HG03439 (cell line): Measurements from ENCODE around the gene C1QTNF6.
A peak's percentile ranks its signal among the peaks of the same experiment; 100 is the strongest.
"Not testable (repeated sequence)": the region's sequence is repeated elsewhere in the genome, so short reads cannot be mapped to it uniquely, and the experiment has no call there.

ENCODE experiments used
- ATAC-seq: cut with Tn5 transposase; IDR thresholded peaks from one replicate; pipeline ENCODE4 v1.9.1; 2021; ENCODE audit warnings: mild to moderate bottlenecking, moderate library complexity; ENCODE audit not compliant: unreplicated experiment

The C1QTNF6 gene

DNA sequence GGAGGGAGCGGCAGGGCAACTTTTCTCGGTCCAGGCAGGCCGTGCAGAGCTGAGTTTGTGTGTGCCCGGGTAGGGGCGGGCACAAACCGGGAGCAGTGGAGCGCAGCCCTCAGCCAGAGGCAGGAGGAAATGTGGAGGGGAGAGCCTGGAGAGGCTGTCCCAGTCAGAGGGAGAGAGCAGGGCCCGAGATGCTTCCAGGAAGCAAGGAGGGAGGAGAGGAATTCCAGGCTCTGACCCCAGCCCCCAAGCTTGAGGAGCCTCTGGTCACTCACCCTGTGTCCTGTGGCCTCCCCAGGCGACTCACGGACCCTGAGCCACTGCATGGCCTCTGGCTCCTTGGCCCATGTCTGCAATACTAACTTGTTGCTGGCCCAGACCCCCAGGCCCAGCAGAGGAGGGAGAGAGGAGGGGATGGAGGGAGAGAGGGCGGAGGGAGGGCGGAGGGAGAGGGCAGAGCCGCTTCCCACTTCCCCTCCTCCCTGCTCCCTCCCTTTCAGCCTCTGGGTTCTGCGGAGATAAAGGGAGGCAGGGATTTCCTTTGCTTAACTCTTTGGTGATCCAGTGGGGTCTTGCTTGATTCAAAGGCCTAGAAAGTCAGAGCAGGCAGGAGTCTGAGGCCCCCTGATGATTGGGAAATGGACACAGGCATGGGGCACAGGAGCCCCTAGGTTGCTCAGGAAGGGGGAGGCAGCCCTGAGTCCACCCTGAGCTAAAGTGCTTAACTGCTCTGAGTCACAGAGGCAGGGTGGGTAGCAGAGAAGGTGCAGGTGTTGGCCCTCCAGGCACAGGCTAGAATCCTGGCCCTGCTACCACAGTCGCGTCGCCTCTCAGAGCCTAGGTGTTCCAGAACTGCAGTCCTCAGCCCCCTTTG, at the start of gene C1QTNF6:
Gene C1QTNF6 (minus strand): TSS at position 357 of the 871 bp plus-strand sequence. CDS start 34 bp downstream, at position 323.
- no peak for ATAC-seq

DNA sequence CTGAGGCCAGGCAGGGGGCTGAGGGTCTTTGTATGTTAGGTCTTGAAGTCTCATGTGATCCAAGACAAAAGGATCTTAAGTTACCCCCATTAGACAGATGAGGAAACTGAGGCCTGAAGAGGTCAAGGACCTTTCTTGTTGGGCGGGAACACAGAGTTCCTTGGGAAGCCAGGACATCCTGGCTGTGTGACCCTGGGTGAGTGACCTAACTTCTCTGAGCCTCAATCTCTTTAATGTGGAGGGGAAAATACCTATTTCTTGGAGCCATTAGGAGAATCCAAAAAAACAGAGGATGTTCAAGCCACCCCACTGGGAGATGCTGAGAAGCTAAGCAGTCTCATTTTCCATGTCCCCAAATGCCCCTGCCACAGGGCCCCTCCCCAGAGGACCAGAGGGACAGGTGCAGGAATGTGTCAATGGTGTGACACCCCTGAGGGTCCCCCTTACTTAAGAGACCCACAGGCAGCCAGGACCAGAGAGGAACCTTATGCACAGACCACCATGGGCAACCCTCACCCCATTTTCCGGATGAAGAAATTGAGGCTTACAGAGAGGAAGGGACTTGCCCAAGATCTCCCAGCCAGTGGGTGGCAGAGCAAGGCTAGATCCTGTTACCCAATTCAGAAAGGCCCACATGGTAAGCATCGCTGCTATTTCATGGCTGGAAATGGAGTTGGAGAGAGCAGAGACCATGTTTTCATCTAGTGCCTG, 48.0 kb upstream of the C1QTNF6 start:
- ATAC-seq, result no peak

DNA sequence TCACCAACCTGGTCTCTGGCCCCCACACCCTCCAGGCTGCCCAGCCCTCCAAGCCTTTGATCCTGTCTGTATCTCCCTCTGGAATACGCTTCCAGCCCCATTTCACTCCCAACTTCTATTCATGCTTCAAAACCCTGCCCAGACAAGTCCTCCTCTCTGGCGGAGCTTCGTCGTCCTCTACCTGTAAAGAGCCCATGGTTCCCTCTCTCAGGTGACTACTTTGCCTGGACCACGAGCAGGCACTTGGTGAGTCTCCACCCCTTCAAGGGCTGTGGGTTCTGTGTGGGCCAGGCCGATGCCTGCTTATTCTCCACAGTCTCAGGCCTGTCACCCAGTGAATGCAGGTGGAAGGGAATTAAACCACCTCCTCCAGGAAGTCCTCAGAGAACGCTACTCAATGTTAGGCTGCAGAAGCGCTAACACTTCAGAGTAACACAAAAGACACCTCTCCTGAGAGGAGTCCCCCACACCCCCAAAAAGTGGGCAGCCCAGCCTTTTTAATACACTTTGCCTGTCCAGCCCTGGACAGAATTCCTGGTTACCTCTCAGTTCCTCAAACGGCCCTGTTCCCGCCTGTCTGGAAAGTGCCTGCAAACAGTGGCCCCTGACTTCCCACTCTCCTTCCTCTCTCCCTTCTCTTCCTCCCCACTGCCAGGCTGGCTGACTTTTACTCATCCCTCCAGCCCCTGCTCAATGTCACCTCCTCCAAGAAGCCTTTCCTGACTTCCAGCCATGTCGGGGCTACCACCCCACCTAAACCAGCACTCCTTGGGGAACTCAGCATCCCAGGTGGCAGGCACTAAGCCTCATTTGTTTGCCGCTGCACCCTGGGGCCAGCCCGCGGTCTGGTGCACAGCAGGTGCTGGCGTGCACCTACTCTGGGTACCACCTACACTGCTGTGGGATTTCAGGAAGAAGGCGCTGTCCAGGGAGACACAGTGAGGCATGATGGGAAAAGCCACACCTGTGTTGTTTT, 47.0 kb upstream of the C1QTNF6 start:
- no peak for ATAC-seq

DNA sequence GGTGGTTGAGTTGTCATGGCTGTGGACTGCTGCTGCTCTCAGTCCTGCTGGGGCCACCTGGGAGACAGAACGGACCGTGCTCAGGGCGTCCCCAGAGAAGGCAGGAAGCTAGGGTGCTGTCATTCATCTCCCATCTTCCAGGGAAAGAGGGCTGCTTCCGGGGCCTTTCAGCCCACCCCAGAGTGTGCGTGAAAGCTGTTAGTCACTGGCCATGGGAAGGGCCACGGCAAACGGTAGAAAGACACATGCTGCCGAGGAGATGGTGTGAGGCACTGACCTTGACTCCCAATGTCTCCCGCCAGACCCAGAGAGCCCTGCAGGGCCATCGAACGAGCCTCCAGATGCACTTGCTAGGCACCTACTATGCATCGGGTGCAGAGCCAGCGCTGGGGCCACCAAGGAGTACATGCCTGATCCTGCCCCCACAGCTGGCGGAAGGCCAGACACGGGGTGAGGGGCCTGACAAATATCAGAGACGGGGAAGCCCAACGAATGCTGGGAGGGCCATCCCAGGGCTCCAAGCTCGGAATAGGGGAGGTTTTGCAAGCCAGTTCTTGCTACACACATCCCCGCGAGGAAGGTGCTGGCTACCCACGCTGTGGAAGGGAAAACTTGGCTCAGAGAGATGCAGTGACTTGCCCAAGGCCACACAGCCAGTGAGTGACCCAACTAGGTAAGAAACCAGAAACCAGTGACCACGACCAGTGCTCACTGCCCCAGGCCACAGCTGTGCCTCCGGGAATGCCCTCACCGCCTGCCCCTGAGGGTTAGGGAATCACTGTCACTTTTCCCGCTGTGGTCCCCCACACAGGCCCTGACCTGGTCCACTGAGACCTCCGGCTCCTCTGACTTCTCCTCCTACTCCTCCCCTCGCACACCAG, 45.9 kb upstream of the C1QTNF6 start:
- ATAC-seq, result no peak

DNA sequence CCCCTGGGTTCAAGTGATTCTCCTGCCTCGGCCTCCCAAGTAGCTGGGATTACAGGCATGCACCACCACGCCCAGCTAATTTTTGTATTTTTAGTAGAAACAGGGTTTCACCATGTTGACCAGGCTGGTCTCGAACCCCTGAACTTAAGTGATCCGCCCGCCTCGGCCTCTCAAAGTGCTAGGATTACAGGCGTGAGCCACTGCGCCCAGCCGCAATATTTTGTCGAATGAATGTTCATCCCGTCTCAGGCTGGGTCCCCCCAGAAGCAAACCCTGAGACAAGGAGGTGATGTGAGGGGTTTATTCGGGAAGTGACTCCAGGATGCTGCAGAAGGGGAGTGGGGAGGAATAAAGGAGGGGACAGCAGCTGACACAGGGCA, 45.3 kb upstream of the C1QTNF6 start:
- ATAC-seq, result not testable (repeated sequence)

DNA sequence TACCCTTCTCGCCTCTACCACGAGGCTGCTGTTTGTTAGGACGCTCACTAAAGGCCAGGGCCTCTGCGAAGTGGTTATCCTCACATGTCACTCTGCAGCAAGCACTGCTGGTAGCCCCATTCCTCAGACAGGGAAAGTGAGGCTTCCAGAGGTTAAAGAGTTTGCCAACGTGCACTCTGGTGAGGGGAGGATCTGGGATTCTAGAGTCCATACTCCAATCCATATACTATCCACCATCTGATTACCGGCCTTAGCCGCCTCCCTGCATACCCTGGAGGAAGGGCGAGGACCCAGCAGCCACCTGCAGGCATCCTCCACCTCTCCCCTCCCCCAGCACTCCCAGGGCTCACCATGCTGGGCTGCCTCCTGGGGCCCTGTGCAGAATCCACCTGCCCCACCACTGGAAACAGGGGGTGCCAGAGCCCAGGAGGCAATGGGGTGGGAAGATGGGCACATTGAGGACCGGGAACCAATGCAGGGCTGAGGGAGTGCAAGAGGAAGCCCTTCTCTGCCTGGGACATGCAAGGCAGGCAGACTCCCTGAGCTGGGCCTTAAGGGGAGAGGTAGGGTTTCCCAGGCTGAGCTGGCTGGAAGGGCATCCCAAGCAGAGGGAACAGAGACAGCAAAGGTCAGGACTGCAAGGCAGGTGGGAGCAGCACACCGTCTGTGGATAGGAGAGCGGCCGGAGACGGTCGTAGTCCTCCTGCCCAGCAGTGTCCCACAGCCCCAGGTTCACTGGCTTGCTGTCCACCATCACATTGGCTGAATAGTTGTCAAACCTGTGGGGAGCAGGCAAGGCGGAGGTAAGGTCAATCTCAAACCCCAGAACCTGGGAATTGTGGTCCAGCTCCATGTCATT, 44.3 kb upstream of the C1QTNF6 start:
- ATAC-seq, result no peak

DNA sequence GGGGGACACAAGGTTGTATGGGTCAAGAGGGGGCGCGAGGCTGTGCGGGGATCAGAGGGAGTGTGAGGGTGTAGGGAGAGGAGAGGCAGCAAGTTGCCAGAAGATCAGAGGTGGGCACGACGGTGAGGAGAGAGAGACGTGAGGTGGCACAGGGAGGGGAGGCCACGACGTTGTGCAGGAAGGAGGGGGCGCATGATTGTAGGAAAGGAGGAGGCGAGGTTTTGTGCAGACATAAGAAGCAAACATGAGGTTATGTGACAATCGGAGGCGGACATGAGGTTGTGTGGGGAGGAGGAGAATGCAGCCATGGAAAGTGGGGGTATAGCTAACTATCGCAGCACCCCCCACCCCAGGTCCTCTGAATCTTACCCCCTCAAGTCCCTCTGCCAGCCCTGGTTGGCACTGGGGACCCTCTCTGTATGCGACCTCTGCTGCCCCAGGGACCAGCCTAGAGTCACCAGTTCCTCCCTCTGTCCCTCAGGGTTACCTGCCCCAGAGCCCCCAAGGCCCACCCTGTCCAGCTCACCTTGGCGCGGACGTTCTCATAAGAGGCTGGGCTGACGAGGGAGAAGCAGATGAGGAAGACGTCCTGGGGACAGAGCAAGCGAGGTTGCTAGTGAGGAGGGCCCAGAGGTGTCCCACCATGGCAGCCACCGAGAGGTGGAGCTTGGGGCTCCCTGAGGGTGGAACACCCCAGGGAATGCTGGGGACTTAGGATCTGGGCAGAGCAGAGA, 43.5 kb upstream of the C1QTNF6 start:
- ATAC-seq, result no peak

DNA sequence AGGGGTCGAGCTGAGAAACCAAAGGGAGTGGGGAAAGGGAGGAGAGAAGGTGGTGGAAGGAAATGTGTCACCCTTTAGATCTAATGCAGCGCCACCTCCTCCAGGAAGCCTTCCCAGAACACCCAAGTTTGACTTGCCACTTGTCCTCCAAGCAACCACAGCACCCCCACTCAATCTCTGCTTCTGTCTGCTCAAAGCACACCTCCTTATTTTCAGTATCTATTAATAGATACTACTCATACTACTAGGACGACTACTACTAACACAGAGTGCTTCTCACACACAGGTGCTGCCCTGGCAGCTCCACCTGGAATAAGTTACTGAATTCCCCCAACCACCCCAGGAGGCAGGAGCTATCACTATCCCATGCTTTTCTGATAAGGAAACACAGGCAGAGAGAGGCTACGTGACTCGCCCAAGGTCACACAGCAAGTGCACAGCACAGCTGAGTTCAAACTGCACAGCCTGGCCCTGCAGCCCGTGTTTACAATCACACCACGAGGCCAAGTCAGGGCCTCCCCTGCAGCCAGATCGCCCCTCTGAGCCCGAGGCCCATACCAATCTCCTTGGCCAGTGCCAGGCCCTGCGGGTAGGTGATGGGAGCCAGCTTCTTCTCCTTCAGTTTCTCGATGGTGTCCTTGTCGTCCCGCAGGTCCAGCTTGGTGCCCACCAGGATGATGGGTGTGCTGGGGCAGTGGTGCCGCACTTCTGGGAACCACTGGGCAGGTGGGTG, 42.8 kb upstream of the C1QTNF6 start:
- ATAC-seq, result peak; percentile 36

DNA sequence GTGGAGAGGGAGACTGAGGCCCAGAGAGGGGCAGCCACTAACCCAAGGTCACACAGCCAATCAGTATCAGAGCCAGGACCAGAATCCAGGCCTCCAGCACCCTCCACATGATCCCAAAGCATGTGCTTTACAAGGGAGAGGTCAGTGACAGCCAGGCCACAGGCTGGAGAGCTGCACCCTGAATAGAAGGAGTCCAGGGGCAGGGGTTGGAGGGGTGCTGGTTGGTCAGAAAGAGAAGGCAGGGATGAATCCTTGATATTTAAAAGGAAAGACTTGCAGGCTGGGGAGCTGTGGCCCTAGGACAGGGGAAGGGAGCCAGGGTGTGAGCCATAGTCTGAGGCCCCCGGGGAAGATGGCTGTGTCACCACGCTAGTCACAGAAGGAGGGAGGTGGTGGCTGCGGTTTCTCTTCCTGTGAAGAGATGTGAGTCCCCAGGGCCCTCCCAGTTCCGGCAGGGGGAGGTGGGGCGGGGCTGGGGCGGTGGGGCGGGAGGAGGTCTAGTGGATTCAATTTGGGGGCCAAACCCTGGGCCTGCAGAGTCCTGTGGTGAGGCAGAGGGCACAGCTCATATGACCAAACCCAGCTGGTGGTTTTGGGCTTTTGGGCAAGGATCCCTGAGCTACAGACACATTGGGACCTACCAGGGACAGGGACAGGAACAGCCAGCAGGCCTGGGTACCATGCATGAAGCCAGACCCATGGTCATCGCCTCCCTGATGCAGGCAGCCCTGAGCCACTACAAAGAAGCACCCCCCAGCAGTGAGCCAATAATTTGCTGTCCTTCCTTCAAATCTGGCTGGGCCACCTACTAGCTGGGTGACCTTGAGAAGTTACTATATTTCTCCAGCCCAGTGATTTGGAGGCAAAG, 42.0 kb upstream of the C1QTNF6 start:
- ATAC-seq, result peak; percentile 43

DNA sequence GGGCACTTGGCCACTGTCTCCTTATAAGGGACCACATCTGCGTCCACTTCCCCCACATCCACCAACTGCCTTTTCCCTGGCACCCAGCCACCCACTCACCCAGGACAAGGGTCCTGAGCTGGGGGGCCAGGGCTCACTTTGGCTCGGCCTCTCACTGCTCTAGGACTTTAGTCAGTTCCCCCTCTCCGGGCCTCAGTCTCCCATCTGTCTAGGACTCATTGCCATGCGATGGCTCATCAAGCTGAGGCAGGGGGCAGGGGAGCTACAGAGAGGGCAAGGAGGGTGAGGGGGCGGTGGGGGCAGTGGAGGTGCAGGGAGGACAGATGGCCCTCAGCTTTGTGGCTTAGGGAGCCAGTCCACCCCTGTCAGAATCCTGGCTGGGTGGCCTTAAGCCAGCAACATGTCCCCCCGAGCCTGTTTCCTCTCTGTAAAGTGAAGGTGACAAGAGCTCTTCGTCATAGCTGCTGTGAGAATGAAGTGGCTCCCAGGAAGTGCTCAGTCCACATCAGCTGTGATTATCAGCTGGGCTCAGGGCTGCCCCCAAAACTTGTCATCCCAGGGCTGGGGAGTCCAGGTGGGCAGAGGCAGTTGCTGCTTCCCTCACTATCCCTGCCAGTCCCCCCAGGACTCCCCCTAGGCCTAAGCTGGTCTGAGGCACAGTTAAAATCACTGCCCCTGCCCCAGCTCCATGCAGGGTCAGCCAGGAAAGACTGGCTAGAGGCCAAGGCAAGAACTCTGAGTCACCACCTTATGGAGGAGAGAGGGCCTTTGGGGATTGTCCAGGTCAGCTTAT, 41.2 kb upstream of the C1QTNF6 start:
- ATAC-seq, result no peak

DNA sequence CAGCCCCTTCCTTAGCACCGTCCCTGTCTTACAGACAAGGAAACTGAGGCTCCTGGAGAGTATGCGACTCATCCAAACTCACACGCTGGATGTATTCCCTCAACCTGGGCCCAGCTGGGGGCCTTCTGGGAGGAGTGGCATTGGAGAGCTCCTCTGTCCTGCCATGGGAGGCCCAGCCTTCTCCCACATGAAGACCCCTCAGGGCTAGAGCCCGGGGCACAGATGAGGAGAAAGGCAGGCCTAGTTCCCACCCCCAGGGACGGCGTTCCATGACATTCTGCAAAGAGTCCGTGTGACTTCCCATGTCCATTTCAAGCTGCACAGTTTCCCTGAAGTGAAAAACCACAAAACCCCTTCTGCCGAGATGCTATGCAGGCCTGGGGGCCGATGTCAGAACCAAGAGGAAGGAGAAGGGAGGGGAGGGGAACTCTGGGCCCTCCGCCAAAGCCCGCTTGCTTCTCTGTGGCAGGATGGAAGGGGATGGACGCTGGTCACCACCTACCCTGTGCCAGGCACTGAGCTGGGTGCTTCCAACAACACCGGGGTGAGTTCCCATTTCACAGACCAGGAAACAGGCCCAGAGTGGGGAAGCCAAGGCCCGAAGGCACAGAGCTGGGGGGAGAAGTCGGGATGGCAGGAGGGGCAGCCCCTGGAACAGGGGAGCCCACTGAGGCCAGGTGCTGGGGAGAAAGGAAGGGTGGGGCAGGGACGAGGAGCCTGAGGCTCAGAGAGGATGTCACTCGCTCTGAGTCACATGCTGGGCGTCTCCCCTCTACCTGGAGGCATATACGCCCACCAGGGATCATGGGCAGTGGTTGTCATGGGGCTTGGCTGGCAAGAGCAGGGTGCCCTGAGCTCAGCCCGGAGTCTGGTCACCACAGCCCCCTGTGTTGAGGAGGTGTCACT, 40.3 kb upstream of the C1QTNF6 start:
- ATAC-seq, result no peak

DNA sequence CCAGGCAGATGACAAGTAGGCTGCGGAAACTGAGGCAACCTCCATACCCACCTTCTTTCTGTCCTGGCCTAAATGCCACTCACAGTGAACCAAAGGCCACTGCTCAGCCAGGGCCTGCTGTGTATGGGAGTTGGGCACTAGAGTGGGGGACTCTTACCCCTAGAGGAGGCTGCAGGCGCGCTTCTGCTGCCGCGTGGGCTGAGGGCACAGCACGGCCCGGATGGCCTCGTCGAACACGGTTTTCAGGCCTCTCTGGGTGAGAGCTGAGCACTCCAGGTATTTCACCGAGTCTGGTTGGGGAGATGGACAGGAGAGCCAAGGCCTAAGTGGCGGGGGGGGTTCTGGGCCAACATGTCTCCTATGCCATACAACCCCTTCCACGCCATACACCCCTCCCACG, 38.5 kb upstream of the C1QTNF6 start:
- no peak for ATAC-seq

DNA sequence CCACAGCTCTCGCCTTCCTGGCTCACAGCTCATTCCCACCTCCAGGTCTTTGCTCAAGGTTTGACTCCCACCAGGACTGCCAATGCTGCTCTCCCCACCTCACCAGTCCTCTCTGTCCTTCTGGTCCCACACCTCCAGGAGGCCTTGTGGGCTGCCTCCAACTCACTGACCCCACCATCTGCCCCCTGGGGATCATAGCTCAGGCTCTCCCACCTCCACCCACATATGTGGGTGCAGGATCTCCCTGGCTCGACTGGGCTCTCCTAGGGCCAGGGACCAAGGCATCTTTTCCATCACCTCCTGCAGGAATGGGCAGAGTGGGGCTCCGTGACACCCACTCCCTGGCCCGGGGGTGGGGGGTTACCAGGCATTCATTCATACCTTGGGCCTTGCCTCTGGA, 38.0 kb upstream of the C1QTNF6 start:
- no peak for ATAC-seq

DNA sequence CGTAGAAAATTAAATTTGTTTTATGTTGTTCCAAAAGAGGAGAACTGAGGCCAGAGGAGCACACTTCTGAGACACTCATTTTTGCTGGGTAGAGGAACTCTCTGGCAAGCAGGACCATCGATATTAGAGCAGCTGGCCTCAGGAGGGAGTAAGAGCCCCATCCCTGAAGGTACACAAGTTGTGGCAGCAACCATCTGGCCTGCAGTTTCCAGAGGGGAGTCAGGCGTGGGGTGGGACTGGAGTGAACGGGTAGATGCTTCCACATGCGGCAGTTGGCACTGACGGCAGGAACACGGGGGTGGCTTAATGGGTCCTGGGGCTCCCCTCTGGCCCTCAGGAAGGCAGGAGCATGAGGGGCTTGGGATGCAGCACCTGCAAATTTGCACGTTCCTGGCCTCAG, 37.4 kb upstream of the C1QTNF6 start:
- no peak for ATAC-seq
